ENCODE results near the gene PILRA. TPM values are rescaled to one million over a fixed set of nuclear protein-coding genes. Genes with fewer than 3 reads are reported as not detected.
"Not testable (repeated sequence)": the region's sequence is repeated elsewhere in the genome, so short reads cannot be mapped to it uniquely, and the experiment has no call there.

The PILRA gene
- total and polyA plus RNA-seq, 2 of the 8 experiments (the other 6 are each of a cell fraction or from before 2014, with no cell fraction given) = 7.6 to 10.6 TPM

DNA sequence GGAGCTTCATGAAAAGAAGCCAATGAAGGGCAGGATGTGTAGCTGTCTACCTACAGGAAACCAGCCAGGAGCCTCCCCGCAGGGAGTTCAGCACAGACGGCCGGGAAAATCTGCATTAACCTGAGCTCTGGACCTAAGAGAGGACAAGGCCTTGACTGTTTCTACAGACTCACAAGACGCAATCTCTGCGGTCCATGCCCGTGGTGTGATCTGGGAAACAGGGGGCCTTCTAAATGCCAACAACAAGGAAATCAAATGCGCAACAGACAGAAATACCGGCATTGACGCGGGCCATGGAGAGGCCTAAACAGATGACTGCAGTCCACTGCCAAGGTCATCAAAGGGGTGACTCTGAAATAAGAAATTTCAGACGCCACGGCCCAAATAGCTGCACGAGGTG, 49.1 kb upstream of the PILRA start:
- H3K4me3 ChIP-seq (ENCODE audit: extremely low read depth in 1 of 4, insufficient read depth in 2 of 4, low read depth in 3 of 4, low read length in 4 of 4); FAIRE-seq; H3K4ac ChIP-seq (replicated peaks; ENCODE audit: insufficient read length, low read depth, low read length); H3K18ac ChIP-seq (ENCODE audit: extremely low read depth, low read length); H3K4me1 ChIP-seq (replicated peaks in 1 of 4; ENCODE audit: control insufficient read depth in 3 of 4, insufficient read depth in 4 of 4, low read length in 3 of 4); DNase-seq (ENCODE audit: low read depth in 1 of 2, low spot score in 2 of 2); H2BK12ac ChIP-seq (ENCODE audit: low read depth, low read length); H3K23me2 ChIP-seq (ENCODE audit: low read depth, low read length); H4K20me1 ChIP-seq (replicated peaks in 1 of 2; ENCODE audit: control insufficient read depth in 1 of 2, insufficient read depth in 2 of 2, low read length in 2 of 2); H3K9me3 ChIP-seq (ENCODE audit: insufficient read depth in 2 of 2, low read depth in 1 of 2, low read length in 1 of 2); H4K91ac ChIP-seq (replicated peaks; ENCODE audit: insufficient read length, low read length); H2AK5ac ChIP-seq (ENCODE audit: low read depth, low read length); H3K27me3 ChIP-seq (replicated peaks in 1 of 4; ENCODE audit: control insufficient read depth in 3 of 4, extremely low read depth in 1 of 4, insufficient read depth in 3 of 4, low read length in 3 of 4); H3K14ac ChIP-seq (ENCODE audit: insufficient read length); H4K5ac ChIP-seq (ENCODE audit: insufficient read length, low read depth, low read length); H2BK15ac ChIP-seq (ENCODE audit: low read length); POLR2A ChIA-PET (ENCODE audit: partially characterized antibody); H3K4me2 ChIP-seq (ENCODE audit: insufficient read depth in 1 of 2, low read depth in 2 of 2, low read length in 2 of 2); H3K9ac ChIP-seq (replicated peaks in 1 of 4; ENCODE audit: extremely low read depth in 1 of 4, low read depth in 3 of 4, low read length in 3 of 4); H3K56ac ChIP-seq (replicated peaks; ENCODE audit: insufficient read length, low read depth, low read length); H3K27ac ChIP-seq (ENCODE audit: low read depth, low read length); H2AFZ ChIP-seq (ENCODE audit: low read length); H2BK120ac ChIP-seq (replicated peaks; ENCODE audit: low read depth, low read length); H2BK20ac ChIP-seq (ENCODE audit: low read length); H3K23ac ChIP-seq (ENCODE audit: insufficient read length); H3K79me2 ChIP-seq (ENCODE audit: control insufficient read depth in 1 of 2, insufficient read depth in 2 of 2, low read length in 2 of 2); H2BK5ac ChIP-seq (ENCODE audit: low read depth, low read length); H4K8ac ChIP-seq (ENCODE audit: extremely low read depth, insufficient read depth, low read length); H3K79me1 ChIP-seq (ENCODE audit: low read depth, low read length): not testable (repeated sequence)
- WGBS, 2 experiments (ENCODE audit: extremely low coverage in 1 of 2, insufficient coverage in 1 of 2, insufficient read length in 1 of 2, insufficient replicate concordance in 2 of 2, low coverage in 1 of 2, low lambda C conversion rate in 2 of 2, missing lambda C conversion rate in 1 of 2) = 94% methylated on average over 10 of the region's 13 CpGs; no CpG with 5 or more reads in 1 of the 2 experiments
- peaks cover 0 to 13% (median 5%) of the 10 kb centered on the region in 4 experiments; a peak in 3 of 8 replicates for H3K36me3 ChIP-seq (ENCODE audit: control insufficient read depth in 2 of 4, insufficient read depth in 4 of 4, low read length in 3 of 4)
- CTCF ChIA-PET (ENCODE audit: partially characterized antibody) = interaction anchor here (0.9 kb wide), 1 partner anchor 21 kb away, joined by 3 read pairs; no protein-coding TSS in a partner anchor

DNA sequence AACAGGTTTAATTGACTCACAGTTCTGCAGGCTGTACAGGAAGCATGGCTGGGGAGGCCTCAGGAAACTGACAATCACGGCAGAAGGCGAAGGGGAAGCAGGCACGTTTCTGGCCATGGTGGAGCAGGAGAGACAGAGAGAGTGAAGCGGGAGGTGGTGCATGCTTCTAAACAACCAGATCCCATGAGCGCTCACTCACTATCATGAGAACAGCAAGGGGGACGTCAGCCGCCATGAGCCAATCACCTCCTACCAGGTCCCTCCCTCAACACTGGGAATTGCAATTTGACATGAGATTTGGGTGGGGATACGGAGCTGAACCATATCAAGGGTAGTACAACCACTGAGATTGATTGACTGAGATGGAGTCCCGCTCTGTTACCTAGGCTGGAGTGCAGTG, 47.6 kb upstream of the PILRA start:
- POLR2A ChIA-PET (ENCODE audit: partially characterized antibody) = interaction anchor here (1.2 kb wide), 1 partner anchor 103 kb away, joined by 3 read pairs; the partner anchor contains the start of gene ZCWPW1
- H3K27me3 ChIP-seq (replicated peaks in 1 of 4; ENCODE audit: control insufficient read depth in 3 of 4, extremely low read depth in 1 of 4, insufficient read depth in 3 of 4, low read length in 3 of 4); H4K20me1 ChIP-seq (replicated peaks in 1 of 2; ENCODE audit: control insufficient read depth in 1 of 2, insufficient read depth in 2 of 2, low read length in 2 of 2); H3K9ac ChIP-seq (replicated peaks in 1 of 4; ENCODE audit: extremely low read depth in 1 of 4, low read depth in 3 of 4, low read length in 3 of 4); H4K8ac ChIP-seq (ENCODE audit: extremely low read depth, insufficient read depth, low read length); H3K4me1 ChIP-seq (replicated peaks in 1 of 4; ENCODE audit: control insufficient read depth in 3 of 4, insufficient read depth in 4 of 4, low read length in 3 of 4); H2AK5ac ChIP-seq (ENCODE audit: low read depth, low read length); H3K4ac ChIP-seq (replicated peaks; ENCODE audit: insufficient read length, low read depth, low read length); H4K91ac ChIP-seq (replicated peaks; ENCODE audit: insufficient read length, low read length); H2AFZ ChIP-seq (ENCODE audit: low read length); H3K14ac ChIP-seq (ENCODE audit: insufficient read length); H3K23ac ChIP-seq (ENCODE audit: insufficient read length); H3K27ac ChIP-seq (ENCODE audit: low read depth, low read length); H3K9me3 ChIP-seq (ENCODE audit: insufficient read depth in 2 of 2, low read depth in 1 of 2, low read length in 1 of 2); H2BK15ac ChIP-seq (ENCODE audit: low read length); H3K4me2 ChIP-seq (ENCODE audit: insufficient read depth in 1 of 2, low read depth in 2 of 2, low read length in 2 of 2); H4K5ac ChIP-seq (ENCODE audit: insufficient read length, low read depth, low read length); H3K79me1 ChIP-seq (ENCODE audit: low read depth, low read length); CTCF ChIA-PET (ENCODE audit: partially characterized antibody); H3K79me2 ChIP-seq (ENCODE audit: control insufficient read depth in 1 of 2, insufficient read depth in 2 of 2, low read length in 2 of 2); H3K4me3 ChIP-seq (ENCODE audit: extremely low read depth in 1 of 4, insufficient read depth in 2 of 4, low read depth in 3 of 4, low read length in 4 of 4); H2BK12ac ChIP-seq (ENCODE audit: low read depth, low read length); H2BK5ac ChIP-seq (ENCODE audit: low read depth, low read length); H3K56ac ChIP-seq (replicated peaks; ENCODE audit: insufficient read length, low read depth, low read length); FAIRE-seq; H3K23me2 ChIP-seq (ENCODE audit: low read depth, low read length); DNase-seq (ENCODE audit: low read depth in 1 of 2, low spot score in 2 of 2); H3K18ac ChIP-seq (ENCODE audit: extremely low read depth, low read length); H2BK120ac ChIP-seq (replicated peaks; ENCODE audit: low read depth, low read length); H2BK20ac ChIP-seq (ENCODE audit: low read length): not testable (repeated sequence)
- WGBS, 2 experiments (ENCODE audit: extremely low coverage in 1 of 2, insufficient coverage in 1 of 2, insufficient read length in 1 of 2, insufficient replicate concordance in 2 of 2, low coverage in 1 of 2, low lambda C conversion rate in 2 of 2, missing lambda C conversion rate in 1 of 2) = 96% methylated on average over 9 of the region's 9 CpGs; no CpG with 5 or more reads in 1 of the 2 experiments
- H3K36me3 ChIP-seq (ENCODE audit: control insufficient read depth in 2 of 4, insufficient read depth in 4 of 4, low read length in 3 of 4) = peaks cover 0 to 13% (median 3%) of the 10 kb centered on the region in 4 experiments; a peak in 3 of 8 replicates
